A549 (cell line): Measurements from ENCODE around the gene COA8. TPM values are rescaled to one million over a fixed set of nuclear protein-coding genes. Genes with fewer than 3 reads are reported as not detected.

ENCODE experiments used
- ATAC-seq, 2 experiments: fragments of 200-7000 bp in 1 of 2; fragments of >200 bp in 1 of 2; cut with Nextera tagmentation in 1 of 2; cut with Tn5 transposase in 1 of 2; 3 replicates each; pipeline versions ENCODE4 v1.8.0 to v1.9.1; 2018 to 2020; ENCODE audit warnings: mild to moderate bottlenecking in 1 of 2, moderate library complexity in 1 of 2
- CTCF ChIA-PET: fragments of 300-600 bp; sonication (Branson Sonifier 250); formaldehyde crosslinking; extraction: SDS; loops from one replicate; lab custom pipeline; 2021; ENCODE audit warnings: antibody characterized with exemption, inconsistent platforms; lab: Yijun Ruan, JAX
- POLR2A ChIA-PET: fragments of 350-600 bp; formaldehyde crosslinking; extraction: SDS; loops from one replicate; lab custom pipeline; 2021; ENCODE audit warnings: antibody characterized with exemption, inconsistent platforms; lab: Yijun Ruan, JAX
- DNase-seq, 2 experiments: peaks; one replicate each; pipeline versions ENCODE4 v3.0.0 to v3.0.0-alpha.2; 2011 to 2016; ENCODE audit warnings: low read depth in 1 of 2, low spot score in 1 of 2
- FAIRE-seq: peaks from 2 replicates; lab custom pipeline; 2011; peaks lifted over from hg19 to GRCh38; lab: Jason Lieb, UNC
- H3K27ac ChIP-seq, 2 experiments: fragments of >200 bp; sonication (Bioruptor Twin); formaldehyde crosslinking; 3 replicates each; pipeline ENCODE4 v1.5.1; 2016 to 2017
- H3K4me1 ChIP-seq: fragments of >200 bp; sonication (Bioruptor Twin); formaldehyde crosslinking; 3 replicates; pipeline ENCODE4 v1.6.1; 2016
- H3K4me2 ChIP-seq: fragments of >200 bp; sonication (Bioruptor Twin); formaldehyde crosslinking; 3 replicates; pipeline ENCODE4 v1.6.1; 2016
- H3K4me3 ChIP-seq: fragments of >200 bp; sonication (Bioruptor Twin); formaldehyde crosslinking; 3 replicates; pipeline ENCODE4 v1.5.1; 2016
- H3K9me3 ChIP-seq: fragments of >200 bp; sonication (Bioruptor Twin); formaldehyde crosslinking; 3 replicates; pipeline ENCODE4 v1.6.1; 2016
- ATOH8 ChIP-seq: fragments of 250-450 bp; sonication (Bioruptor Pico); IDR thresholded peaks from 2 replicates; pipeline ENCODE4 v1.5.0; 2020; ENCODE audit warnings: low read depth, mild to moderate bottlenecking, moderate library complexity
- CBX2 ChIP-seq: fragments of 200-600 bp; sonication (generic); IDR thresholded peaks from 2 replicates; pipeline ENCODE4 v1.6.1; 2016; ENCODE audit warnings: low read depth, mild to moderate bottlenecking, borderline replicate concordance
- CBX8 ChIP-seq: fragments of 200-600 bp; sonication (generic); IDR thresholded peaks from 2 replicates; pipeline ENCODE4 v1.6.1; 2016
- EHF ChIP-seq: fragments of 250-450 bp; sonication (Bioruptor Pico); IDR thresholded peaks from 2 replicates; pipeline ENCODE4 v1.5.0; 2020; ENCODE audit warnings: mild to moderate bottlenecking
- EP300 ChIP-seq, 2 experiments: fragments of >200 bp; sonication (Bioruptor Twin); formaldehyde crosslinking; IDR thresholded peaks; 2 replicates in 1 of 2; 3 replicates in 1 of 2; pipeline ENCODE4 v1.6.1; 2016 to 2017
- FOSB ChIP-seq: fragments of 250-450 bp; sonication (Bioruptor Pico); IDR thresholded peaks from 2 replicates; pipeline ENCODE4 v1.5.0; 2020; ENCODE audit warnings: mild to moderate bottlenecking, moderate library complexity
- FOXS1 ChIP-seq: fragments of 250-450 bp; sonication (Bioruptor Pico); IDR thresholded peaks from 2 replicates; pipeline ENCODE4 v1.5.0; 2020; ENCODE audit warnings: mild to moderate bottlenecking, moderate library complexity
- HOXB5 ChIP-seq: fragments of 250-450 bp; sonication (Bioruptor Pico); IDR thresholded peaks from 2 replicates; pipeline ENCODE4 v1.5.0; 2020; ENCODE audit warnings: mild to moderate bottlenecking, moderate library complexity
- KDM1A ChIP-seq: fragments of 200-600 bp; sonication (generic); IDR thresholded peaks from 2 replicates; pipeline ENCODE4 v1.6.1; 2016; ENCODE audit warnings: low read depth, mild to moderate bottlenecking
- KDM5A ChIP-seq: fragments of 200-600 bp; sonication (generic); IDR thresholded peaks from 2 replicates; pipeline ENCODE4 v1.6.1; 2016; ENCODE audit warnings: antibody characterized with exemption, mild to moderate bottlenecking
- MAFK ChIP-seq: fragments of 450-650 bp; IDR thresholded peaks from 2 replicates; pipeline ENCODE4 v1.6.1; 2014; ENCODE audit not compliant: partially characterized antibody
- NFE2L2 ChIP-seq: fragments of 150-350 bp; conservative IDR thresholded peaks from 2 replicates; pipeline ENCODE4 v1.6.1; 2014; ENCODE audit warnings: low read length
- NPAS2 ChIP-seq: fragments of 250-450 bp; sonication (Bioruptor Pico); IDR thresholded peaks from 2 replicates; pipeline ENCODE4 v1.8.0; 2022; ENCODE audit warnings: mild to moderate bottlenecking, moderate library complexity, borderline replicate concordance
- PBX3 ChIP-seq: IDR thresholded peaks from 2 replicates; pipeline ENCODE4 v1.6.1; 2012
- RNF2 ChIP-seq: fragments of 200-600 bp; sonication (generic); IDR thresholded peaks from 2 replicates; pipeline ENCODE4 v1.6.1; 2016; ENCODE audit warnings: low read depth, mild to moderate bottlenecking, antibody characterized with exemption, moderate library complexity, borderline replicate concordance
- TFCP2L1 ChIP-seq: fragments of 250-450 bp; sonication (Bioruptor Pico); IDR thresholded peaks from 2 replicates; pipeline ENCODE4 v1.5.0; 2021; ENCODE audit warnings: mild to moderate bottlenecking
- USF2 ChIP-seq: fragments of 450-650 bp; IDR thresholded peaks from 2 replicates; pipeline ENCODE4 v1.6.1; 2014; ENCODE audit warnings: antibody characterized with exemption
- ZFP36 ChIP-seq: fragments of 450-650 bp; IDR thresholded peaks from 2 replicates; pipeline ENCODE4 v1.6.1; 2014; ENCODE audit warnings: borderline replicate concordance; ENCODE audit not compliant: partially characterized antibody
- ZNF302 ChIP-seq: fragments of 250-450 bp; sonication (Bioruptor Pico); IDR thresholded peaks from 2 replicates; pipeline ENCODE4 v1.9.0; 2021; ENCODE audit warnings: inconsistent platforms, mild to moderate bottlenecking, moderate library complexity
- WGBS: methylation state at CpG from one replicate; pipeline ENCODE4 v1.1.6; 2017; ENCODE audit errors: missing lambda C conversion rate; 5-methylcytosine and 5-hydroxymethylcytosine counted together
- polyA plus RNA-seq, 4 experiments: library from polyadenylated mRNA; depleted of rRNA in 3 of 4; stranded (reverse); fragments of >200 nt; fragmentation: RNase III in 1 of 4; extraction: RNeasy Plus Mini Kit Qiagen cat#74134 plus additional on column Dnase treatment in 1 of 4; gene quantifications; 2 replicates in 3 of 4; 3 replicates in 1 of 4; pipeline ENCODE4 v1.2.3, GENCODE V29; 2011 to 2017
- TF ChIP-seq, protein P1 (sequence below): IDR thresholded peaks from 2 replicates; pipeline ENCODE4 v1.6.1; 2012
- TF ChIP-seq, protein P2 (sequence below): fragments of 200-600 bp; sonication (generic); IDR thresholded peaks from 2 replicates; pipeline ENCODE4 v1.6.1; 2016; ENCODE audit warnings: antibody characterized with exemption, mild to moderate bottlenecking, moderate library complexity

Gene COA8
- polyA plus RNA-seq, 2 of the 4 experiments (the other 2 are of a cell fraction): 29.8 to 34.9 TPM

GRCh38 chr14:103616635-103617300 lies 54.0 kb downstream of the COA8 start:
- FAIRE-seq: no peak
- Histone ChIP-seq H3K9me3 (peaks cover 5% of the 10 kb centered on the region), H3K27ac (no peak overlapping the region), H3K4me2 (no peak overlapping the region), H3K4me3 (no peak overlapping the region), H3K4me1 (0 out of 3 replicates have a peak, but pooled peaks cover 5% of the 10 kb centered on the region)
- ATAC-seq: 0 out of 6 replicates have a peak, but pooled peaks of 1 of the 2 experiments have one; percentile 15
- POLR2A ChIA-PET: no interaction called here
- TF ChIP-seq, protein P1, sequence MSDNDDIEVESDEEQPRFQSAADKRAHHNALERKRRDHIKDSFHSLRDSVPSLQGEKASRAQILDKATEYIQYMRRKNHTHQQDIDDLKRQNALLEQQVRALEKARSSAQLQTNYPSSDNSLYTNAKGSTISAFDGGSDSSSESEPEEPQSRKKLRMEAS: no peak
- no peak for TF ChIP-seq NFE2L2
- no peak for TF ChIP-seq PBX3
- no peak for TF ChIP-seq TFCP2L1
- TF ChIP-seq ATOH8 (CRISPR knock-in tag): no peak
- TF ChIP-seq ZFP36: no peak
- TF ChIP-seq MAFK: no peak
- no peak for TF ChIP-seq CBX2
- TF ChIP-seq NPAS2 (CRISPR knock-in tag): no peak
- TF ChIP-seq KDM5A: no peak
- TF ChIP-seq EHF: no peak
- TF ChIP-seq CBX8: no peak
- TF ChIP-seq FOSB (CRISPR knock-in tag): no peak
- TF ChIP-seq FOXS1 (CRISPR knock-in tag): no peak
- CTCF ChIA-PET: interaction anchor here (0.6 to 1.4 kb wide), 2 partner anchors 9 to 605 kb away, joined by 3 to 4 read pairs; no protein-coding TSS in a partner anchor
- no peak for DNase-seq
- WGBS: 85% methylated on average over 17 of the region's 17 CpGs

- CTCF ChIA-PET: interaction anchor here (1.1 kb wide), 1 partner anchor 12 kb away, joined by 3 read pairs; no protein-coding TSS in a partner anchor
- FAIRE-seq (no peak), ATAC-seq (peak; percentile 50 to 85), DNase-seq (no peak)
- H3K4me1 ChIP-seq: peaks cover 10% of the 10 kb centered on the region; the same call in 1 of the 3 replicates
- 35% methylated on average over 5 of the region's 5 CpGs for WGBS
- H3K4me3 ChIP-seq: no peak overlapping the region
- POLR2A ChIA-PET: no interaction called here
- H3K9me3 ChIP-seq: no peaks in the 10 kb centered on the region
- TF ChIP-seq ZFP36: no peak
- TF ChIP-seq TFCP2L1: no peak
- no peak for TF ChIP-seq MAFK
- no peak for TF ChIP-seq PBX3
- no peak for TF ChIP-seq NFE2L2
- no peak overlapping the region for H3K27ac ChIP-seq
- H3K4me2 ChIP-seq: peak overlapping the region; percentile 17; the same call in 1 of the 3 replicates
These were observed 56.3 kb downstream of the COA8 start for GRCh38 chr14:103619057-103619456.

GRCh38 chr14:103621860-103622259 lies 59.1 kb downstream of the COA8 start:
- 87% methylated on average over 5 of the region's 5 CpGs for WGBS
- no peak for ATAC-seq
- POLR2A ChIA-PET: no interaction called here
- H3K4me2 ChIP-seq: no peak overlapping the region
- CTCF ChIA-PET: no interaction called here
- no peak overlapping the region for H3K27ac ChIP-seq
- H3K4me3 ChIP-seq: no peak overlapping the region
- FAIRE-seq: no peak
- H3K9me3 ChIP-seq: no peaks in the 10 kb centered on the region
- TF ChIP-seq EP300 (IDR thresholded peaks at IDR 0.05): no peak
- no peak for TF ChIP-seq MAFK
- TF ChIP-seq ZNF302 (CRISPR knock-in tag): no peak
- TF ChIP-seq NPAS2 (CRISPR knock-in tag): no peak
- no peak for TF ChIP-seq KDM1A
- TF ChIP-seq RNF2: no peak
- no peak for TF ChIP-seq EHF
- no peak for TF ChIP-seq USF2
- no peak for TF ChIP-seq HOXB5 (CRISPR knock-in tag)
- TF ChIP-seq, protein P2, sequence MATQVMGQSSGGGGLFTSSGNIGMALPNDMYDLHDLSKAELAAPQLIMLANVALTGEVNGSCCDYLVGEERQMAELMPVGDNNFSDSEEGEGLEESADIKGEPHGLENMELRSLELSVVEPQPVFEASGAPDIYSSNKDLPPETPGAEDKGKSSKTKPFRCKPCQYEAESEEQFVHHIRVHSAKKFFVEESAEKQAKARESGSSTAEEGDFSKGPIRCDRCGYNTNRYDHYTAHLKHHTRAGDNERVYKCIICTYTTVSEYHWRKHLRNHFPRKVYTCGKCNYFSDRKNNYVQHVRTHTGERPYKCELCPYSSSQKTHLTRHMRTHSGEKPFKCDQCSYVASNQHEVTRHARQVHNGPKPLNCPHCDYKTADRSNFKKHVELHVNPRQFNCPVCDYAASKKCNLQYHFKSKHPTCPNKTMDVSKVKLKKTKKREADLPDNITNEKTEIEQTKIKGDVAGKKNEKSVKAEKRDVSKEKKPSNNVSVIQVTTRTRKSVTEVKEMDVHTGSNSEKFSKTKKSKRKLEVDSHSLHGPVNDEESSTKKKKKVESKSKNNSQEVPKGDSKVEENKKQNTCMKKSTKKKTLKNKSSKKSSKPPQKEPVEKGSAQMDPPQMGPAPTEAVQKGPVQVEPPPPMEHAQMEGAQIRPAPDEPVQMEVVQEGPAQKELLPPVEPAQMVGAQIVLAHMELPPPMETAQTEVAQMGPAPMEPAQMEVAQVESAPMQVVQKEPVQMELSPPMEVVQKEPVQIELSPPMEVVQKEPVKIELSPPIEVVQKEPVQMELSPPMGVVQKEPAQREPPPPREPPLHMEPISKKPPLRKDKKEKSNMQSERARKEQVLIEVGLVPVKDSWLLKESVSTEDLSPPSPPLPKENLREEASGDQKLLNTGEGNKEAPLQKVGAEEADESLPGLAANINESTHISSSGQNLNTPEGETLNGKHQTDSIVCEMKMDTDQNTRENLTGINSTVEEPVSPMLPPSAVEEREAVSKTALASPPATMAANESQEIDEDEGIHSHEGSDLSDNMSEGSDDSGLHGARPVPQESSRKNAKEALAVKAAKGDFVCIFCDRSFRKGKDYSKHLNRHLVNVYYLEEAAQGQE: no peak
- TF ChIP-seq, all 56 proteins: peak for 0
- no peak for DNase-seq
- H3K4me1 ChIP-seq: peaks cover 35% of the 10 kb centered on the region
